ENCODE data around the gene RBPJL. TPM values are rescaled to one million over a fixed set of nuclear protein-coding genes. Genes with fewer than 3 reads are reported as not detected.

The RBPJL gene
- total RNA-seq, 1 donor from 2014 or later = not detected

DNA sequence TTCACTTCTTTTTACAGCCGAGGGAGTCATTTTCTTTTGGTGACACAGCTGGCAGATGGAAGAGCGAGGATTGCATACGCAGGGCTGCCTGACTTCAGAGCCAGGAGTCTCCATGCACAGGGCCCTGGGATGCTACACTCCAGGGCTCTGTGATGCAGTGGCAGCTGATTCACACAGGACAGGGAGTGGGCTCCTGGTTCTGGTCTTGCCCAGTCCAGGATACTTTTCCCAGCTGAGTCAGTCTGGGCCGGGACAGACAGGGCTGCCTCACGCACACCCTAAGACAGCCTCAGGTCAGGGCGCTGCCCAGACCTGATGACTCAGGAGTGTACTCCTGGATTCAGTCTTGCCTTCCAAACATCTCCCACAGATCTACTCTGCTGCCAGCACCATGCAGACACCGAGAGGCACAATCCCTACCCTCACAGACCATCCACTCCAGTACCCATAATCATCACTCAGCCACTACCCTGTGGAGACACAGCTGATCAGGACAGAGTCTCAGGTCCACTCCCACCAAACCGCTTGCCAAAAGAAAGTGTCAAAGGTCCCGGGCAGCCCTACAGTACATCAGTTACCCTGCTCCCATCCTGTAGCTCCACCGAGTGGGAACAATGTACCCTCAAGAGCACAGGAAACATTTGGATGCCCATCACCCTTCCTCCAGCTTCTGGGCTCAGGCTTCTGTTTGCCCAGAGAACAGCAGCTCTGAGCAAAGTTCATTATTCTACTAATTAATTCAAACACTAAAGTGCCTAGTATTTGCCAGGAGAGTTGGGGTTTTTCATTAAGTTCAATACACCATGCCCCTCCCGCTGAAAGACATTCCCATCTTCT is 30.1 kb downstream of the RBPJL start:
- no peaks in the 10 kb centered on the region for H3K36me3 Mint-ChIP-seq (ENCODE audit: unreplicated experiment)
- peaks cover 1% of the 10 kb centered on the region for H3K4me1 Mint-ChIP-seq (ENCODE audit: low read depth, unreplicated experiment)

DNA sequence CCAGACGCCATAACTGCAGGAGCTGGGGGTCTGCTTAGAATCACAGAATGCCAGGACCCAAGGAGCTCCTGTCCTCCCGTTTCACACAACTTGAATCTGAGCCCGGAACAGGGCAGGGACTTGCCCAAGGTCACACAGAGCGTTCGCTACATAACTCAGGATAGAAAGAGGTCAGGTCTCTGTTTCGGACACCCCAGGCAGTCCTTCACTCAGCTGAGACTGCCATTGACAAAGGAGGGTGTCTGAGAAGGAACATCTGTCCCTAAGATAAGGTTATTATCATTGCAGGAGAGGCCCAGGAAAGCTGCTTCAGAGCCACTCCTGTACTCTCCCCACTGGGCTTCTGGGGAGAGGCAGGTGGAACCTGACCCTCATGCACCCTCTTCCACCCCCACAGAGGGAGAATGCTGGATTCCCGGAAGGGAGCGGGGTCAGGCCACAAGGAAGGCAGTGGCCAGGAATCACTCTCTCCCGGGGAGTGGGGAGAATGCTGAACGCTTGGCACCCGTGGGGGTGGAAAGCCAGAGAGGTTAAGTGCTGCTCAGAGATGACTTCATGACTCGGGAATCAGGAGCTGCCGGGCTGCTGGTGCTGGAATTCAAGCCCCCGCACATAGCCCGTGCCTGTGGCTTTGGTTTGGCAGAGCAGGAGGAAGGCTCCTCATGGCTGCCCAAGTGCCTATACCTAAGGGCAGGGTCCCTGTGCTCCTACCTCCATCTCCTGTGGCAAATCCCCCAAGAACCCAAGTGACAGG is 30.9 kb downstream of the RBPJL start:
- Mint-ChIP-seq H3K9me3 (ENCODE audit: unreplicated experiment) (peaks cover 5% of the 10 kb centered on the region), H3K36me3 (ENCODE audit: unreplicated experiment) (no peaks in the 10 kb centered on the region), H3K4me1 (ENCODE audit: low read depth, unreplicated experiment) (peaks cover 1% of the 10 kb centered on the region), H3K27ac (ENCODE audit: unreplicated experiment) (no peak overlapping the region), H3K27me3 (ENCODE audit: unreplicated experiment) (peaks cover 5% of the 10 kb centered on the region), H3K4me3 (ENCODE audit: unreplicated experiment) (no peak overlapping the region)
- DNase-seq = no peak
- TF ChIP-seq, protein P1, sequence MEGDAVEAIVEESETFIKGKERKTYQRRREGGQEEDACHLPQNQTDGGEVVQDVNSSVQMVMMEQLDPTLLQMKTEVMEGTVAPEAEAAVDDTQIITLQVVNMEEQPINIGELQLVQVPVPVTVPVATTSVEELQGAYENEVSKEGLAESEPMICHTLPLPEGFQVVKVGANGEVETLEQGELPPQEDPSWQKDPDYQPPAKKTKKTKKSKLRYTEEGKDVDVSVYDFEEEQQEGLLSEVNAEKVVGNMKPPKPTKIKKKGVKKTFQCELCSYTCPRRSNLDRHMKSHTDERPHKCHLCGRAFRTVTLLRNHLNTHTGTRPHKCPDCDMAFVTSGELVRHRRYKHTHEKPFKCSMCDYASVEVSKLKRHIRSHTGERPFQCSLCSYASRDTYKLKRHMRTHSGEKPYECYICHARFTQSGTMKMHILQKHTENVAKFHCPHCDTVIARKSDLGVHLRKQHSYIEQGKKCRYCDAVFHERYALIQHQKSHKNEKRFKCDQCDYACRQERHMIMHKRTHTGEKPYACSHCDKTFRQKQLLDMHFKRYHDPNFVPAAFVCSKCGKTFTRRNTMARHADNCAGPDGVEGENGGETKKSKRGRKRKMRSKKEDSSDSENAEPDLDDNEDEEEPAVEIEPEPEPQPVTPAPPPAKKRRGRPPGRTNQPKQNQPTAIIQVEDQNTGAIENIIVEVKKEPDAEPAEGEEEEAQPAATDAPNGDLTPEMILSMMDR (IDR thresholded peaks at IDR 0.05; ENCODE audit: partially characterized antibody, unreplicated experiment) = no peak

More for the DNA sequence above, 30.1 kb downstream of the RBPJL start:
- DNase-seq = no peak
- Mint-ChIP-seq H3K27ac (ENCODE audit: unreplicated experiment) (no peak overlapping the region), H3K4me3 (ENCODE audit: unreplicated experiment) (no peak overlapping the region), H3K9me3 (ENCODE audit: unreplicated experiment) (peaks cover 5% of the 10 kb centered on the region), H3K27me3 (ENCODE audit: unreplicated experiment) (peaks cover 5% of the 10 kb centered on the region)
- TF ChIP-seq, protein P1 (IDR thresholded peaks at IDR 0.05; ENCODE audit: partially characterized antibody, unreplicated experiment) = no peak

DNA sequence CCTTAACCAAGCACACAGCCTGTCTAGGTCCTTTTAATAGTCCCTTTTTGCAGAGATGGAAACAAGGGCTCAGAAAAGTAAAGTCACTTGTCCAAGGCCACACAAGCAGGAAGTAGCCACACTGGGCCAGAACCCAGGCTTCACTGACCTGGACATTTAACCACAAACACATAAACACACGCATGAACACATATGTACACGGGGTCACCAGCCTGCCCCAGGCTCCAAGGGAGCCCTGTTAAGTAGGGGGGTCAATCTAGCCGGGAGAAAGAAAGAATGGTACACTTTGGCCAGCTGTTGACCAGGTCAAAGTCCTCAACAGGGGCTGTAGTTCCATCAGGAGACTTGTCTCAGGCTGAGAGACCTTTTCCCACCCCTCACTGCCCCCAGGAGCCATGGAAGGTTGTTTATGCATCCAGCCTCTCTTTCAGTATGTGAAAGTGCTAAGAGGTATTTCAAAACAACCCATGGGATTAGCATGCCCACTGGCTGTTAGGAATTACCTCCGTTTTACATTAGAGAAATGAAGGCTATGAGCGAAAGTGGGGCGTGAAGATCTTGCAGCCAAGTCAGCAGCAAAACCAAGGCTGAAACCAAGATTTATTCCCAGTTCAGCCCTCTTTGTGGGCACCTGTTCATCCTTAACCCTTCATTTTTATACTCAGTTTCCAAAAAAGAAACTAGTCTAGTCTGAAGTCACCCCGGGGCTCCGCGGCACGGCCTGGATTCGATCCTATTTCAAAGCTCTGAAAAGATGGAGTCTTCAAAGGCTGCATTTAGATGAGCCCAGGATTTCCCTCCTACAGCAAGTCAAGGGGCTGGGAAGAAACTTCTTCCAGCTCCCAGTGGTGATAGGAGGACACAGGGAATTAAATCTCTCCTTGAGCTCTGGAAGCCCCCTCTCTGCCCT is 31.7 kb downstream of the RBPJL start:
- H3K27ac Mint-ChIP-seq (ENCODE audit: unreplicated experiment) = no peak overlapping the region
- H3K4me3 Mint-ChIP-seq (ENCODE audit: unreplicated experiment) = no peak overlapping the region
- DNase-seq = no peak
- H3K36me3 Mint-ChIP-seq (ENCODE audit: unreplicated experiment) = no peaks in the 10 kb centered on the region
- H3K27me3 Mint-ChIP-seq (ENCODE audit: unreplicated experiment) = peaks cover 5% of the 10 kb centered on the region
- TF ChIP-seq, protein P1 (IDR thresholded peaks at IDR 0.05; ENCODE audit: partially characterized antibody, unreplicated experiment) = no peak
- peaks cover 1% of the 10 kb centered on the region for H3K4me1 Mint-ChIP-seq (ENCODE audit: low read depth, unreplicated experiment)
- H3K9me3 Mint-ChIP-seq (ENCODE audit: unreplicated experiment) = peaks cover 5% of the 10 kb centered on the region

DNA sequence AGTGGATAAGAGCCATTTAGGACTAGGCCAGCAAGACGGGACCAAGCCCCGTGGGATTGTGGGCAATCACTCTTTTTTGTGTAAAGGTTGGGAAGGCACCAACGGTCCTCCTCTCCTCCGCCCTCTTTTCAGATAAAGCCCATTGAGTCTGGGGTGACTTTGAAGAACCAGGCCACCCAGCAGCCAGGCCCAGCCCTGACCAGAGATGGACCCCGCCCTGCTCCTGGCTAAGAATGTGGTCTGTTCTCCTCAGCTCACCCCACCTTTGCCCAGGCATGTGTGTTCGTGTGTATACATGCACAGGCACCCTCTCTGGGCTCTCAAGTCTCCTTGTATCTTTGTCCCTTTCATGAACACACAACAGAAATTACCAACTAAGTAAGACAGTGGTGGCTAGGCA is 32.4 kb downstream of the RBPJL start:
- Mint-ChIP-seq H3K36me3 (ENCODE audit: unreplicated experiment) (no peaks in the 10 kb centered on the region), H3K4me3 (ENCODE audit: unreplicated experiment) (no peak overlapping the region), H3K27me3 (ENCODE audit: unreplicated experiment) (peaks cover 5% of the 10 kb centered on the region), H3K4me1 (ENCODE audit: low read depth, unreplicated experiment) (peaks cover 1% of the 10 kb centered on the region), H3K9me3 (ENCODE audit: unreplicated experiment) (peaks cover 5% of the 10 kb centered on the region), H3K27ac (ENCODE audit: unreplicated experiment) (peak overlapping the region; percentile 38)
- DNase-seq = no peak
- TF ChIP-seq, protein P1 (IDR thresholded peaks at IDR 0.05; ENCODE audit: partially characterized antibody, unreplicated experiment) = no peak
